ENCODE measurements around the gene MEIS3. TPM values are rescaled to one million over a fixed set of nuclear protein-coding genes. Genes with fewer than 3 reads are reported as not detected.

Gene MEIS3
- total RNA-seq, 1 donor from 2014 or later, result 11.3 TPM

GRCh38 chr19:47411101-47411500 is 8.2 kb downstream of the MEIS3 start:
- H3K36me3 ChIP-seq (ENCODE audit: control insufficient read depth, insufficient read depth, low read length), result no peaks in the 10 kb centered on the region
- no peak for FAIRE-seq
- TF ChIP-seq CTCF (IDR thresholded peaks at IDR 0.05; ENCODE audit: insufficient read depth, low read length, severe bottlenecking), result no peak
- peaks cover 10% of the 10 kb centered on the region for H3K27me3 ChIP-seq (ENCODE audit: control insufficient read depth, insufficient read depth, low read length)
- no peak for DNase-seq (ENCODE audit: low read depth)
- no peak overlapping the region for H3K4me3 ChIP-seq (ENCODE audit: low read depth, low read length)

- TF ChIP-seq CTCF (IDR thresholded peaks at IDR 0.05; ENCODE audit: insufficient read depth, low read length, severe bottlenecking), result no peak
- FAIRE-seq (no peak), DNase-seq (ENCODE audit: low read depth) (no peak)
- H3K36me3 ChIP-seq (ENCODE audit: control insufficient read depth, insufficient read depth, low read length), result no peaks in the 10 kb centered on the region
- peaks cover 4% of the 10 kb centered on the region for H3K27me3 ChIP-seq (ENCODE audit: control insufficient read depth, insufficient read depth, low read length)
- H3K4me3 ChIP-seq (ENCODE audit: low read depth, low read length), result no peak overlapping the region
Measured at GRCh38 chr19:47408156-47408938, 11.0 kb downstream of the MEIS3 start.

GRCh38 chr19:47407417-47407774 is 11.9 kb downstream of the MEIS3 start:
- Histone ChIP-seq H3K4me3 (ENCODE audit: low read depth, low read length) (no peak overlapping the region), H3K36me3 (ENCODE audit: control insufficient read depth, insufficient read depth, low read length) (no peaks in the 10 kb centered on the region), H3K27me3 (ENCODE audit: control insufficient read depth, insufficient read depth, low read length) (peaks cover 4% of the 10 kb centered on the region)
- no peak for TF ChIP-seq CTCF (IDR thresholded peaks at IDR 0.05; ENCODE audit: insufficient read depth, low read length, severe bottlenecking)
- FAIRE-seq (no peak), DNase-seq (ENCODE audit: low read depth) (no peak)

- H3K4me3 ChIP-seq (ENCODE audit: low read depth, low read length), result no peak overlapping the region
- H3K36me3 ChIP-seq (ENCODE audit: control insufficient read depth, insufficient read depth, low read length), result no peaks in the 10 kb centered on the region
- TF ChIP-seq CTCF (IDR thresholded peaks at IDR 0.05; ENCODE audit: insufficient read depth, low read length, severe bottlenecking), result no peak
- peaks cover 4% of the 10 kb centered on the region for H3K27me3 ChIP-seq (ENCODE audit: control insufficient read depth, insufficient read depth, low read length)
- FAIRE-seq (no peak), DNase-seq (ENCODE audit: low read depth) (no peak)
Measured at GRCh38 chr19:47406711-47407416, 12.5 kb downstream of the MEIS3 start.

GRCh38 chr19:47405854-47406417 is 13.4 kb downstream of the MEIS3 start:
- H3K4me3 ChIP-seq (ENCODE audit: low read depth, low read length), result no peak overlapping the region
- DNase-seq (ENCODE audit: low read depth), result no peak
- no peaks in the 10 kb centered on the region for H3K36me3 ChIP-seq (ENCODE audit: control insufficient read depth, insufficient read depth, low read length)
- peak; percentile 64 for FAIRE-seq
- H3K27me3 ChIP-seq (ENCODE audit: control insufficient read depth, insufficient read depth, low read length), result peaks cover 4% of the 10 kb centered on the region
- TF ChIP-seq CTCF (IDR thresholded peaks at IDR 0.05; ENCODE audit: insufficient read depth, low read length, severe bottlenecking), result no peak

Data from bronchial epithelial cell (primary cell).